PC-9 (cell line): Measurements from ENCODE around the gene BOC. TPM values are rescaled to one million over a fixed set of nuclear protein-coding genes. Genes with fewer than 3 reads are reported as not detected.
A peak's percentile ranks its signal among the peaks of the same experiment; 100 is the strongest.

Experiments
- BruUV-seq: library from RNA; stranded (reverse); fragments of 400-500 nt; replicated peaks from 2 replicates; lab custom pipeline; 2021; lab: Mats Ljungman, UMichigan
- CTCF ChIA-PET: fragments of 300-600 bp; sonication (Branson Sonifier 250); formaldehyde crosslinking; loops from one replicate; lab custom pipeline; 2022; ENCODE audit warnings: antibody characterized with exemption; lab: Charles Lee
- POLR2A ChIA-PET: fragments of 300-600 bp; sonication (Branson Sonifier 250); formaldehyde crosslinking; loops from one replicate; lab custom pipeline; 2022; ENCODE audit warnings: antibody characterized with exemption; ENCODE audit not compliant: unreplicated experiment; lab: Charles Lee
- DNase-seq, 2 experiments: peaks; one replicate each; pipeline versions ENCODE4 v3.0.0 to v3.0.0-alpha.2; 2015 to 2022; ENCODE audit warnings: mixed read lengths in 1 of 2
- H2AFZ ChIP-seq: fragments of 200-600 bp; sonication (generic); 2 replicates; pipeline ENCODE4 v1.8.1; 2017; ENCODE audit warnings: antibody characterized with exemption
- H3F3A ChIP-seq: fragments of 200-600 bp; sonication (generic); 2 replicates; pipeline ENCODE4 v1.8.1; 2017; ENCODE audit warnings: antibody characterized with exemption, mild to moderate bottlenecking, low read depth; ENCODE audit not compliant: insufficient read depth
- H3K27ac ChIP-seq: fragments of 200-600 bp; sonication (generic); 2 replicates; pipeline ENCODE4 v1.6.1; 2016; ENCODE audit warnings: mixed run types
- H3K27me3 ChIP-seq: fragments of 200-600 bp; sonication (generic); 2 replicates; pipeline ENCODE4 v1.6.1; 2016; ENCODE audit warnings: low read depth, mixed run types; ENCODE audit not compliant: insufficient read depth
- H3K36me3 ChIP-seq: fragments of 200-600 bp; sonication (generic); 2 replicates; pipeline ENCODE4 v1.6.1; 2016; ENCODE audit warnings: low read depth, mixed run types
- H3K4me1 ChIP-seq: fragments of 200-600 bp; sonication (generic); replicated peaks from 2 replicates; pipeline ENCODE4 v1.6.1; 2016; ENCODE audit warnings: mixed run types; ENCODE audit not compliant: insufficient read depth
- H3K4me2 ChIP-seq: fragments of 200-600 bp; sonication (generic); 2 replicates; pipeline ENCODE4 v1.6.1; 2017; ENCODE audit warnings: mixed run types
- H3K4me3 ChIP-seq: fragments of 200-600 bp; sonication (generic); 2 replicates; pipeline ENCODE4 v1.6.1; 2016; ENCODE audit warnings: mixed run types
- H3K79me2 ChIP-seq: fragments of 200-600 bp; sonication (generic); 2 replicates; pipeline ENCODE4 v1.6.1; 2017; ENCODE audit warnings: low read depth, mixed run types
- H3K9me2 ChIP-seq: fragments of 200-600 bp; sonication (generic); 2 replicates; pipeline ENCODE4 v1.8.1; 2017; ENCODE audit warnings: mild to moderate bottlenecking; ENCODE audit not compliant: insufficient read depth
- H3K9me3 ChIP-seq: fragments of 200-600 bp; sonication (generic); 2 replicates; pipeline ENCODE4 v1.8.1; 2016; ENCODE audit warnings: low read depth; ENCODE audit not compliant: insufficient read depth
- H4K20me1 ChIP-seq: fragments of 200-600 bp; sonication (generic); 2 replicates; pipeline ENCODE4 v1.8.1; 2017; ENCODE audit not compliant: insufficient read depth
- CTCF ChIP-seq: fragments of 200-600 bp; sonication (generic); conservative IDR thresholded peaks from 2 replicates; pipeline ENCODE4 v1.6.1; 2017; ENCODE audit warnings: mixed run types, antibody characterized with exemption, mild to moderate bottlenecking, moderate library complexity
- EZH2 ChIP-seq: fragments of 200-600 bp; sonication (generic); IDR thresholded peaks from 2 replicates; pipeline ENCODE4 v1.8.0; 2017; ENCODE audit warnings: antibody characterized with exemption, low read depth
- intact Hi-C: fragments of 100-400 bp; cut with micrococcal nuclease; formaldehyde crosslinking; loops from one replicate; pipeline ENCODE4 v1.10.0; 2022; ENCODE audit not compliant: unreplicated experiment
- total RNA-seq: library from RNA; stranded (reverse); gene quantifications from 2 replicates; pipeline ENCODE4 v1.2.3, GENCODE V29; 2021

The BOC gene
- total RNA-seq, 1 experiment from 2014 or later = 3.0 TPM

- no peaks in the 10 kb centered on the region for H3F3A ChIP-seq
- DNase-seq = no peak
- ChIA-PET POLR2A (no interaction called here), CTCF (no interaction called here)
- H3K36me3 ChIP-seq = no peaks in the 10 kb centered on the region
- no peaks in the 10 kb centered on the region for H3K9me3 ChIP-seq
- no TSS peak for BruUV-seq
- H3K4me3 ChIP-seq = no peak overlapping the region
- H2AFZ ChIP-seq = no peak overlapping the region
- H4K20me1 ChIP-seq = no peaks in the 10 kb centered on the region
- no peaks in the 10 kb centered on the region for H3K27me3 ChIP-seq
- intact Hi-C loops = no loop called here
- TF ChIP-seq EZH2 (no peak), CTCF (no peak)
- H3K27ac ChIP-seq = no peak overlapping the region
- H3K79me2 ChIP-seq = no peaks in the 10 kb centered on the region
- H3K9me2 ChIP-seq = no peaks in the 10 kb centered on the region
- no peak overlapping the region for H3K4me2 ChIP-seq
- H3K4me1 ChIP-seq = no peaks in the 10 kb centered on the region
Measured at GRCh38 chr3:113165841-113166240, 45.5 kb upstream of the BOC start.

- H3K4me3 ChIP-seq = no peak overlapping the region
- no peaks in the 10 kb centered on the region for H3K36me3 ChIP-seq
- CTCF ChIA-PET = interaction anchor here (0.5 kb wide), 1 partner anchor 523 kb away, joined by 4 read pairs; no protein-coding TSS in a partner anchor
- POLR2A ChIA-PET = interaction anchor here (0.6 to 0.7 kb wide), 2 partner anchors 23 to 30 kb away, joined by 3 to 4 read pairs; no protein-coding TSS in a partner anchor
- H3K27ac ChIP-seq = no peak overlapping the region
- H3K79me2 ChIP-seq = no peaks in the 10 kb centered on the region
- no peak for DNase-seq
- no peaks in the 10 kb centered on the region for H3K9me2 ChIP-seq
- no peak for TF ChIP-seq EZH2
- no peak for TF ChIP-seq CTCF
- H3K4me2 ChIP-seq = no peak overlapping the region
- no peaks in the 10 kb centered on the region for H3K9me3 ChIP-seq
- no peaks in the 10 kb centered on the region for H3K4me1 ChIP-seq
- no peaks in the 10 kb centered on the region for H3F3A ChIP-seq
- H3K27me3 ChIP-seq = no peaks in the 10 kb centered on the region
- no peaks in the 10 kb centered on the region for H4K20me1 ChIP-seq
- H2AFZ ChIP-seq = no peak overlapping the region
- no TSS peak for BruUV-seq
- intact Hi-C loops = no loop called here
Measured at GRCh38 chr3:113166357-113166718, 45.0 kb upstream of the BOC start.

GRCh38 chr3:113166719-113167492 is 44.5 kb upstream of the BOC start:
- intact Hi-C loops = no loop called here
- Histone ChIP-seq H4K20me1 (no peaks in the 10 kb centered on the region), H3K36me3 (no peaks in the 10 kb centered on the region), H3K4me1 (no peaks in the 10 kb centered on the region), H3K27me3 (no peaks in the 10 kb centered on the region), H3K4me2 (no peak overlapping the region), H3F3A (no peaks in the 10 kb centered on the region), H3K27ac (no peak overlapping the region), H3K9me2 (no peaks in the 10 kb centered on the region), H3K4me3 (no peak overlapping the region), H3K9me3 (no peaks in the 10 kb centered on the region), H3K79me2 (no peaks in the 10 kb centered on the region), H2AFZ (no peak overlapping the region)
- POLR2A ChIA-PET = interaction anchor here (0.6 to 0.7 kb wide), 4 partner anchors 24 to 55 kb away, joined by 3 to 4 read pairs (median 3); no protein-coding TSS in a partner anchor
- CTCF ChIA-PET = interaction anchor here (0.5 kb wide), 1 partner anchor 524 kb away, joined by 4 read pairs; no protein-coding TSS in a partner anchor
- peak in 1 of 2 experiments; percentile 80 for DNase-seq
- TF ChIP-seq CTCF = no peak
- no peak for TF ChIP-seq EZH2
- BruUV-seq = no TSS peak
